ENCODE results near the gene WDR1.

Gene WDR1

GRCh38 chr4:10154241-10154640, 37.6 kb upstream of the WDR1 start:
- Histone ChIP-seq H3K4me3 (ENCODE audit: low read depth, low read length) (no peak overlapping the region), H3K9ac (ENCODE audit: low read length) (no peak overlapping the region), H3K27me3 (ENCODE audit: control insufficient read depth, insufficient read depth, low read length) (peaks cover 23% of the 10 kb centered on the region), H3K9me3 (ENCODE audit: control insufficient read depth, insufficient read depth, low read depth, low read length) (no peaks in the 10 kb centered on the region), H3K27ac (ENCODE audit: low read depth, low read length) (no peak overlapping the region), H3K4me1 (ENCODE audit: control insufficient read depth, insufficient read depth, low read length) (0 out of 2 replicates have a peak, but pooled peaks cover 8% of the 10 kb centered on the region), H3K36me3 (ENCODE audit: control insufficient read depth, insufficient read depth, low read length) (no peaks in the 10 kb centered on the region)

GRCh38 chr4:10153161-10153560, 36.6 kb upstream of the WDR1 start:
- H3K9ac ChIP-seq (ENCODE audit: low read length), result no peak overlapping the region
- H3K4me1 ChIP-seq (ENCODE audit: control insufficient read depth, insufficient read depth, low read length), result 0 out of 2 replicates have a peak, but pooled peaks cover 5% of the 10 kb centered on the region
- no peaks in the 10 kb centered on the region for H3K36me3 ChIP-seq (ENCODE audit: control insufficient read depth, insufficient read depth, low read length)
- no peak overlapping the region for H3K27ac ChIP-seq (ENCODE audit: low read depth, low read length)
- peaks cover 23% of the 10 kb centered on the region for H3K27me3 ChIP-seq (ENCODE audit: control insufficient read depth, insufficient read depth, low read length)
- no peaks in the 10 kb centered on the region for H3K9me3 ChIP-seq (ENCODE audit: control insufficient read depth, insufficient read depth, low read depth, low read length)
- no peak overlapping the region for H3K4me3 ChIP-seq (ENCODE audit: low read depth, low read length)

- Histone ChIP-seq H3K27me3 (ENCODE audit: control insufficient read depth, insufficient read depth, low read length) (peaks cover 20% of the 10 kb centered on the region), H3K9me3 (ENCODE audit: control insufficient read depth, insufficient read depth, low read depth, low read length) (no peaks in the 10 kb centered on the region), H3K36me3 (ENCODE audit: control insufficient read depth, insufficient read depth, low read length) (no peaks in the 10 kb centered on the region), H3K4me3 (ENCODE audit: low read depth, low read length) (no peak overlapping the region), H3K27ac (ENCODE audit: low read depth, low read length) (no peak overlapping the region), H3K9ac (ENCODE audit: low read length) (no peak overlapping the region), H3K4me1 (ENCODE audit: control insufficient read depth, insufficient read depth, low read length) (no peaks in the 10 kb centered on the region)
These were observed 34.6 kb upstream of the WDR1 start for GRCh38 chr4:10151182-10151581.

GRCh38 chr4:10144966-10145365, 28.4 kb upstream of the WDR1 start:
- Histone ChIP-seq H3K27ac (ENCODE audit: low read depth, low read length) (no peak overlapping the region), H3K9ac (ENCODE audit: low read length) (no peak overlapping the region), H3K4me3 (ENCODE audit: low read depth, low read length) (no peak overlapping the region), H3K36me3 (ENCODE audit: control insufficient read depth, insufficient read depth, low read length) (no peaks in the 10 kb centered on the region), H3K4me1 (ENCODE audit: control insufficient read depth, insufficient read depth, low read length) (peaks cover 6% of the 10 kb centered on the region), H3K27me3 (ENCODE audit: control insufficient read depth, insufficient read depth, low read length) (no peaks in the 10 kb centered on the region; the same call in 1 of the 2 replicates), H3K9me3 (ENCODE audit: control insufficient read depth, insufficient read depth, low read depth, low read length) (no peaks in the 10 kb centered on the region)

- Histone ChIP-seq H3K27ac (ENCODE audit: low read depth, low read length) (no peak overlapping the region), H3K36me3 (ENCODE audit: control insufficient read depth, insufficient read depth, low read length) (no peaks in the 10 kb centered on the region), H3K4me1 (ENCODE audit: control insufficient read depth, insufficient read depth, low read length) (peaks cover 6% of the 10 kb centered on the region), H3K9ac (ENCODE audit: low read length) (no peak overlapping the region), H3K27me3 (ENCODE audit: control insufficient read depth, insufficient read depth, low read length) (no peaks in the 10 kb centered on the region; the same call in 1 of the 2 replicates), H3K4me3 (ENCODE audit: low read depth, low read length) (no peak overlapping the region), H3K9me3 (ENCODE audit: control insufficient read depth, insufficient read depth, low read depth, low read length) (no peaks in the 10 kb centered on the region)
These were observed 27.9 kb upstream of the WDR1 start for GRCh38 chr4:10144479-10144878.

GRCh38 chr4:10143171-10143570, 26.6 kb upstream of the WDR1 start:
- peaks cover 8% of the 10 kb centered on the region; the same call in 1 of the 2 replicates for H3K27me3 ChIP-seq (ENCODE audit: control insufficient read depth, insufficient read depth, low read length)
- H3K4me3 ChIP-seq (ENCODE audit: low read depth, low read length), result no peak overlapping the region
- H3K36me3 ChIP-seq (ENCODE audit: control insufficient read depth, insufficient read depth, low read length), result no peaks in the 10 kb centered on the region
- H3K9me3 ChIP-seq (ENCODE audit: control insufficient read depth, insufficient read depth, low read depth, low read length), result no peaks in the 10 kb centered on the region
- H3K4me1 ChIP-seq (ENCODE audit: control insufficient read depth, insufficient read depth, low read length), result peaks cover 6% of the 10 kb centered on the region
- H3K27ac ChIP-seq (ENCODE audit: low read depth, low read length), result no peak overlapping the region
- no peak overlapping the region for H3K9ac ChIP-seq (ENCODE audit: low read length)

- Histone ChIP-seq H3K36me3 (ENCODE audit: control insufficient read depth, insufficient read depth, low read length) (no peaks in the 10 kb centered on the region), H3K9ac (ENCODE audit: low read length) (no peak overlapping the region), H3K4me1 (ENCODE audit: control insufficient read depth, insufficient read depth, low read length) (peaks cover 6% of the 10 kb centered on the region), H3K27me3 (ENCODE audit: control insufficient read depth, insufficient read depth, low read length) (peaks cover 8% of the 10 kb centered on the region; the same call in 1 of the 2 replicates), H3K4me3 (ENCODE audit: low read depth, low read length) (peak overlapping the region; percentile 29), H3K27ac (ENCODE audit: low read depth, low read length) (no peak overlapping the region), H3K9me3 (ENCODE audit: control insufficient read depth, insufficient read depth, low read depth, low read length) (no peaks in the 10 kb centered on the region)
These were observed 24.5 kb upstream of the WDR1 start for GRCh38 chr4:10140866-10141759.

- Histone ChIP-seq H3K36me3 (ENCODE audit: control insufficient read depth, insufficient read depth, low read length) (no peaks in the 10 kb centered on the region), H3K27ac (ENCODE audit: low read depth, low read length) (no peak overlapping the region), H3K4me3 (ENCODE audit: low read depth, low read length) (no peak overlapping the region), H3K4me1 (ENCODE audit: control insufficient read depth, insufficient read depth, low read length) (peaks cover 6% of the 10 kb centered on the region), H3K9ac (ENCODE audit: low read length) (no peak overlapping the region), H3K27me3 (ENCODE audit: control insufficient read depth, insufficient read depth, low read length) (peaks cover 13% of the 10 kb centered on the region; the same call in 1 of the 2 replicates), H3K9me3 (ENCODE audit: control insufficient read depth, insufficient read depth, low read depth, low read length) (no peaks in the 10 kb centered on the region)
These were observed 22.9 kb upstream of the WDR1 start for GRCh38 chr4:10139518-10139917.

GRCh38 chr4:10135260-10135659, 18.7 kb upstream of the WDR1 start:
- H3K9ac ChIP-seq (ENCODE audit: low read length), result no peak overlapping the region
- H3K27ac ChIP-seq (ENCODE audit: low read depth, low read length), result no peak overlapping the region
- H3K4me3 ChIP-seq (ENCODE audit: low read depth, low read length), result no peak overlapping the region
- H3K27me3 ChIP-seq (ENCODE audit: control insufficient read depth, insufficient read depth, low read length), result peaks cover 28% of the 10 kb centered on the region
- no peaks in the 10 kb centered on the region for H3K4me1 ChIP-seq (ENCODE audit: control insufficient read depth, insufficient read depth, low read length)
- no peaks in the 10 kb centered on the region for H3K9me3 ChIP-seq (ENCODE audit: control insufficient read depth, insufficient read depth, low read depth, low read length)
- H3K36me3 ChIP-seq (ENCODE audit: control insufficient read depth, insufficient read depth, low read length), result no peaks in the 10 kb centered on the region

GRCh38 chr4:10134141-10134540, 17.5 kb upstream of the WDR1 start:
- Histone ChIP-seq H3K4me1 (ENCODE audit: control insufficient read depth, insufficient read depth, low read length) (no peaks in the 10 kb centered on the region), H3K4me3 (ENCODE audit: low read depth, low read length) (no peak overlapping the region), H3K9ac (ENCODE audit: low read length) (no peak overlapping the region), H3K36me3 (ENCODE audit: control insufficient read depth, insufficient read depth, low read length) (no peaks in the 10 kb centered on the region), H3K27ac (ENCODE audit: low read depth, low read length) (no peak overlapping the region), H3K27me3 (ENCODE audit: control insufficient read depth, insufficient read depth, low read length) (peaks cover 28% of the 10 kb centered on the region), H3K9me3 (ENCODE audit: control insufficient read depth, insufficient read depth, low read depth, low read length) (no peaks in the 10 kb centered on the region)

GRCh38 chr4:10131202-10131601, 14.6 kb upstream of the WDR1 start:
- no peak overlapping the region for H3K9ac ChIP-seq (ENCODE audit: low read length)
- no peaks in the 10 kb centered on the region for H3K4me1 ChIP-seq (ENCODE audit: control insufficient read depth, insufficient read depth, low read length)
- H3K9me3 ChIP-seq (ENCODE audit: control insufficient read depth, insufficient read depth, low read depth, low read length), result no peaks in the 10 kb centered on the region
- peaks cover 23% of the 10 kb centered on the region for H3K27me3 ChIP-seq (ENCODE audit: control insufficient read depth, insufficient read depth, low read length)
- H3K36me3 ChIP-seq (ENCODE audit: control insufficient read depth, insufficient read depth, low read length), result no peaks in the 10 kb centered on the region
- H3K27ac ChIP-seq (ENCODE audit: low read depth, low read length), result no peak overlapping the region
- H3K4me3 ChIP-seq (ENCODE audit: low read depth, low read length), result no peak overlapping the region

All from HUES6 (cell line).